ENCODE data around the gene ADISSP.

Gene ADISSP

GRCh38 chr20:3719046-3719445, 48.5 kb downstream of the ADISSP start:
- TF ChIP-seq CTCF (IDR thresholded peaks at IDR 0.05; ENCODE audit: extremely low read depth, missing control alignments), result no peak
- no peak for DNase-seq (ENCODE audit: low spot score)

- DNase-seq (ENCODE audit: low spot score), result peak; percentile 63
- peak; percentile 71 for TF ChIP-seq CTCF (IDR thresholded peaks at IDR 0.05; ENCODE audit: extremely low read depth, missing control alignments)
These were observed 51.2 kb downstream of the ADISSP start for GRCh38 chr20:3716195-3716834.

- no peak for TF ChIP-seq CTCF (IDR thresholded peaks at IDR 0.05; ENCODE audit: extremely low read depth, missing control alignments)
- no peak for DNase-seq (ENCODE audit: low spot score)
These were observed 53.5 kb downstream of the ADISSP start for GRCh38 chr20:3714092-3714491.

- no peak for TF ChIP-seq CTCF (IDR thresholded peaks at IDR 0.05; ENCODE audit: extremely low read depth, missing control alignments)
- no peak for DNase-seq (ENCODE audit: low spot score)
These were observed 55.2 kb downstream of the ADISSP start, which contains the start of gene SIGLEC1 for GRCh38 chr20:3712279-3712873. Gene SIGLEC1 (minus strand): TSS chr20:3712600. CDS start chr20:3707128, 5,472 bp downstream.

- DNase-seq (ENCODE audit: low spot score), result no peak
- no peak for TF ChIP-seq CTCF (IDR thresholded peaks at IDR 0.05; ENCODE audit: extremely low read depth, missing control alignments)
These were observed 56.0 kb downstream of the ADISSP start for GRCh38 chr20:3711484-3711941.

- peak; percentile 88 for DNase-seq (ENCODE audit: low spot score)
- peak; percentile 86 for TF ChIP-seq CTCF (IDR thresholded peaks at IDR 0.05; ENCODE audit: extremely low read depth, missing control alignments)
These were observed 56.7 kb downstream of the ADISSP start for GRCh38 chr20:3710703-3711483.

GRCh38 chr20:3710011-3710466, 57.5 kb downstream of the ADISSP start:
- TF ChIP-seq CTCF (IDR thresholded peaks at IDR 0.05; ENCODE audit: extremely low read depth, missing control alignments), result no peak
- DNase-seq (ENCODE audit: low spot score), result no peak

All from GM20000 (cell line).